ENCODE results near the gene DEPDC7.
"Not testable (repeated sequence)": the region's sequence is repeated elsewhere in the genome, so short reads cannot be mapped to it uniquely, and the experiment has no call there.

DEPDC7 gene

GRCh38 chr11:33025339-33025722 is 9.7 kb downstream of the DEPDC7 start:
- no peak for DNase-seq (ENCODE audit: low read depth in 2 of 2)

GRCh38 chr11:33027233-33027632 is 11.6 kb downstream of the DEPDC7 start:
- no peak for DNase-seq (ENCODE audit: low read depth in 2 of 2)

GRCh38 chr11:33027846-33028536 is 12.3 kb downstream of the DEPDC7 start:
- DNase-seq (ENCODE audit: low read depth in 2 of 2): no peak

- DNase-seq (ENCODE audit: low read depth in 2 of 2): no peak
Measured at GRCh38 chr11:33028537-33028914, 12.8 kb downstream of the DEPDC7 start.

GRCh38 chr11:33029218-33029617 is 13.5 kb downstream of the DEPDC7 start:
- DNase-seq (ENCODE audit: low read depth in 2 of 2): not testable (repeated sequence)

- DNase-seq (ENCODE audit: low read depth in 2 of 2): no peak
Measured at GRCh38 chr11:33033493-33033892, 17.8 kb downstream of the DEPDC7 start.

GRCh38 chr11:33035011-33035410 is 19.3 kb downstream of the DEPDC7 start:
- DNase-seq (ENCODE audit: low read depth in 2 of 2): no peak

- peak; percentile 75 to 80 for DNase-seq (ENCODE audit: low read depth in 2 of 2)
Measured at GRCh38 chr11:33039274-33040032, 23.8 kb downstream of the DEPDC7 start, which contains the start of gene TCP11L1. Gene TCP11L1, plus strand, starts transcription at chr11:33039572. Its CDS starts 4,202 bp downstream, at chr11:33043774.

GRCh38 chr11:33040033-33040861 is 24.6 kb downstream of the DEPDC7 start:
- peak in 1 of 2 donors; percentile 18 for DNase-seq (ENCODE audit: low read depth in 2 of 2)

GRCh38 chr11:33040862-33041453 is 25.3 kb downstream of the DEPDC7 start:
- no peak for DNase-seq (ENCODE audit: low read depth in 2 of 2)

GRCh38 chr11:33043221-33043830 is 27.6 kb downstream of the DEPDC7 start:
- no peak for DNase-seq (ENCODE audit: low read depth in 2 of 2)

GRCh38 chr11:33044285-33044756 is 28.6 kb downstream of the DEPDC7 start:
- DNase-seq (ENCODE audit: low read depth in 2 of 2): no peak

- DNase-seq (ENCODE audit: low read depth in 2 of 2): no peak
Measured at GRCh38 chr11:33045551-33046255, 30.0 kb downstream of the DEPDC7 start.

- not testable (repeated sequence) for DNase-seq (ENCODE audit: low read depth in 2 of 2)
Measured at GRCh38 chr11:33048701-33049100, 33.0 kb downstream of the DEPDC7 start.

GRCh38 chr11:33049565-33050408 is 34.1 kb downstream of the DEPDC7 start:
- not testable (repeated sequence) for DNase-seq (ENCODE audit: low read depth in 2 of 2)

GRCh38 chr11:33052231-33052630 is 36.6 kb downstream of the DEPDC7 start:
- DNase-seq (ENCODE audit: low read depth in 2 of 2): no peak

- no peak for DNase-seq (ENCODE audit: low read depth in 2 of 2)
Measured at GRCh38 chr11:33055375-33055774, 39.7 kb downstream of the DEPDC7 start.

- DNase-seq (ENCODE audit: low read depth in 2 of 2): no peak
Measured at GRCh38 chr11:33057284-33057683, 41.6 kb downstream of the DEPDC7 start.

GRCh38 chr11:33059331-33060007 is 43.8 kb downstream of the DEPDC7 start:
- DNase-seq (ENCODE audit: low read depth in 2 of 2): no peak

All from stimulated activated CD4-positive, alpha-beta T cell treated with anti-CD3 and anti-CD28 coated beads, Interleukin-4, amount 100 ng/mL, for 48 hours (primary cell).